GM21526 (cell line): Measurements from ENCODE around the gene ATG9B.
"Not testable (repeated sequence)": the region's sequence is repeated elsewhere in the genome, so short reads cannot be mapped to it uniquely, and the experiment has no call there.

Source experiments
- ATAC-seq: cut with Tn5 transposase; IDR thresholded peaks from one replicate; pipeline ENCODE4 v1.9.1; 2021; ENCODE audit warnings: moderate library complexity; ENCODE audit not compliant: unreplicated experiment, low FRiP score

ATG9B gene

DNA sequence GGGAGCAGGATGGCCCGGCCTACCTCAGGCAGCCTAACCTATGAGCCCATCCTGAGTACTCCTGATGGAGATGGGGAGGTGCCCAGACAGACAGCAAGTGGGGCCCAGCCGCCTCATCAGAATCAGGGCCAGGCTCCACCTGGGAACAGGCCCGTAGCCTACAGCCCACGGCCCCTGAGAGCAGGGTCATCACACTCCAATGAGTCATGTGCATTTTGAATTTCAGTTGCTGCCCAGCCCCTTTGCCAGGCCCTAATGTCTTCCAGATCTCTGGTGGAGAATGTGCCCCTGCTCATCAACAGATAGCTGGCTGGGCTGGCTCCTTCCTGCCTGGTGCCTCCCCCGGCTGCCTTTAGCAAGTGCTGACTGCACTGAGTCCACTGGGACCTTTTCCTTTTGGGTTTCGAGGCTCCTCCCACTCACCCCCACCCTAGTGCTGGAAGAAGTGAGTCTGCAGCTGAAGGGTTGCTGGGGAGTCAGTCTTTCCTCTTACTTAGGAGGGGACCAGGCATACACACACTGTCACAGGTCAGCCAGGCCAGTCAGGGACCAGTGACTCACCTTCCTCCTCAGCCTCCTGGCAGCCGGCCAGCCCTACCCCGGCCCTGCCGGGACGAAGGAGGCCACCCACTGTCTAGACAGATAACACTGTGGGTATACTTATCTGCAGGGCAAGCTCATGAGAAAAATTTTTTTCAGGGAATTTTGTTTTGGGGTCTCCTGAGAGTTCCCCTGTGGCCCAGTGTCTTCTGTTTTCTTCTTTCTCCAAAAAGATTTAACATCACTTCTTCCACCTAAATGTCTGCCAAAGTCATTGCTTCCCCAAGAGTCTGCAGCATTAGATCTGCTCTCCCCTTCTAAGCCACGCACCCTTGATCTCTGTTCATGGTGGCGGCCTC, 14.9 kb upstream of the ATG9B start:
- ATAC-seq, result no peak

DNA sequence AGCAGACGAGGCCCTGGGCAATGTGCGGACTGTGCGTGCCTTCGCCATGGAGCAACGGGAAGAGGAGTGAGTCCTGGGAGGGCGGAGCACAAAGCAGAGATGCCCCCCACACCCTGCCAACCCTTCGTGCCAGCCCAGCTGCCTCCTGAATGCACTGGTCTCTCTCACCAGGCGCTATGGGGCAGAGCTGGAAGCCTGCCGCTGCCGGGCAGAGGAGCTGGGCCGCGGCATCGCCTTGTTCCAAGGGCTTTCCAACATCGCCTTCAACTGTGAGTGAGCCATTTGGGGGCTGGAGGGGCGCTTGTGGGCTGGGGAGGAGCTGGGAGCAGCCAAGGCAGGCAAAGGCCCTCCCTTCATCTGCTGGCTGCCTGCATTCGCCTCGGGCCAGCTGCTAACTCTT, 11.6 kb upstream of the ATG9B start:
- no peak for ATAC-seq

DNA sequence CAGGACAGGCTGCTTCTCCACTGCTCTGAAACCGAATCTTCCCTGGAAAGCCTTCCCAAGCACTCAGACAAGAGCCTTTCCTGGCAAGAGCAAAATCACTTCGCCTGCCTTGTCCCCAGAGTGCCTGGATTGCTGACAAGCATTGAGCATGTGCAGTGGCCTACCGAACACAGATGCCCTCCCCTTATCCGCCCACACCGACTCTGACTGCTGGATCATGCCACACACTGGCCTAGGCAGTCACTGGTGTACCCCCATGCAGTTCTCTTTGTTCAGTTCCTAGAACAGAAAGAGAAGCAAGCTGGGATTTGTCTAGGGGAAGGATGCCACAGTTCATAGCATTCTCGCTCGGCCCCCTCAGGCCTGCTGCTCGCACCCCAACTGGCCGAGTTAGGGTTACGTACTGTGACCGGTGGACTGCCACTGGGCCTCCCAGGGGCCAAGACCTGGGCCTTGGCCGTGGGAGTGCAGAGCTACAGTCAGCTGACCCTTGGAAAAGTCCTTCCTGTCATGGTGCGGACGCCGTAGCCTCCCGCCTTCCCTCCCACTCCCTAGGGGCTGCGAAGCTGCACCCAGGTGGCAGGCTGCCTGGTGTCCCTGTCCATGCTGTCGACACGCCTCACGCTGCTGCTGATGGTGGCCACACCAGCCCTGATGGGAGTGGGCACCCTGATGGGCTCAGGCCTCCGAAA, 10.9 kb upstream of the ATG9B start:
- no peak for ATAC-seq

DNA sequence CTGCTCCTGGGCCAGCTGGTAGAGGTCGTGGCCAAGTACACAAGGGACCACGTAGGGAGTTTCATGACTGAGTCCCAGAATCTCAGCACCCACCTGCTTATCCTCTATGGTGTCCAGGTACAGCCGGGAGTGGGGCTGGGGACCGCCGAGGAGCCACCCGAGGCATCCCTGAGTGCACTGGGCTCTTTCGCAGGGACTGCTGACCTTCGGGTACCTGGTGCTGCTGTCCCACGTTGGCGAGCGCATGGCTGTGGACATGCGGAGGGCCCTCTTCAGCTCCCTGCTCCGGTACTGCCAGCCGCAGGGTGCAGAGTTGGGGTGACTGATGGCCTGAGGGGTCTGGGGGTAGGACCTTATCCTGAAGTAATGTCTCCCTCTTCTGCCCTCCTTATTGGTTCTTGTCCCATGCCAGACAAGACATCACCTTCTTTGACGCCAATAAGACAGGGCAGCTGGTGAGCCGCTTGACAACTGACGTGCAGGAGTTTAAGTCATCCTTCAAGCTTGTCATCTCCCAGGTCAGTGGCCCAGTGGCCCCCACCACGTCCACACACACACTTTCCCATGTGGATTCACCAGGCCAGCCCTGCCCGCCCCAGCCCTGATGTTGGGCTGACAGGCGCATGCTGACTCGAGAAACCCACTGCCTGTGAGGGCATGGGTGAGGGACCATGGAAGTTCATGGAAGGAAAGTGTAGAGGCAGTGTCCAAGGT, 10.2 kb upstream of the ATG9B start:
- no peak for ATAC-seq

DNA sequence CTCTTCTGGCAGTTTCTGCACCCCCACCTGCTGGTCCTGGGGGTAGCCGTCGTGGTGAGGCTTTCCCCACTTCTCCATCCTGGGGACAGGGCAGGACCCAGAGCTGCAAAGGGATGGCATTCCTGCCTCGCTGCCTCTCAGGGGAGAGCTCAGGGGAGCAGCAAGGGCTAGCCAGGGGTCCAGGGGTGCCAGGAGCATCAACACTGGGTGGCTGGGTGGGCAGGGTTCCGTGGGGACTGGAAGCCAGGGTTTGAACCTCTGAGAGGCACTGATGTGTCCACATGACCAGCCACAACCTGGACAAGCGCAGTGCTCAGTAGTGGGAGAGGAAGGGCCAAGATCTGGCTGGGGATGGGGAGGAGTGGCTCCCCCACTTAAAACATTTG, 9.6 kb upstream of the ATG9B start:
- no peak for ATAC-seq

DNA sequence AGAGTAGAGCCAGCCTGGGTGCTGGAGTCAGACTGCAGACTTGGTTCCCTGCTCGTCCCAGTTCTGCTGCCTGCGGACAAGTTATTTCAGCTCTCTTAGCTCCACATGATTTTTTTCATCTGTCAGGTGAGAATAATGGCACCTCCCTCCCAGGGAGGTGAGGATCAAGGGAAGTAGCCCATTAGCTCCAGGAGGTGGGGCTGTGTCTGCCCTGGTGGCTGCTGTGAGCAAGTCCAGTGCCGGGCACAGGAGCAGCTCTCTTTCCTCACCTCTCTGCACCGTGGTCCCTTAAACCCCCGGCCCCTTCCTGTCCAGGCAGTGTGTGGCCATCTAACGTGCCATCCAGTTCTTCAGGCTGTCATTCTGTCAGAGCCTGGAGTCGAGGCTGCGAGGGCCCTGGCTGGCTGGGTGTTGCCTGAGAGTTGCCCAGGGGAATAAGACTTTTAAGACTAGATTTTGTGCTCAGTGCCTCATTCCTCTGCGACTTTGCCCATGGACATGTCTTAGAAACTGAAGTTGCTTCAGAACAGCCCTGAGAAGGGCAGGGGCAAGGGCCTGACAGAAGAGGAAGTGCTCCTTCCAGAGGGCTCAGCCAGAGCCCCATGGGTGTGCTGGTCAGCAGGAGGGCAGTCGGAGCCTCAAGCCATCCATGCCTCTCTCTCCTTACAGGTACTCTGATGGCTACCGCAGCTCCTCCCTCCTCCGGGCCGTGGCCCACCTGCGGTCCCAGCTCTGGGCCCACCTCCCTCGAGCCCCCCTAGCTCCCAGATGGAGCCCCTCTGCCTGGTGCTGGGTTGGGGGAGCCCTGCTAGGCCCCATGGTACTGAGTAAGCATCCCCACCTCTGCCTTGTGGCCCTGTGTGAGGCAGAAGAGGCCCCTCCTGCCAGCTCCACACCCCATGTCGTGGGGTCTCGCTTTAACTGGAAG, 8.9 kb upstream of the ATG9B start:
- no peak for ATAC-seq

DNA sequence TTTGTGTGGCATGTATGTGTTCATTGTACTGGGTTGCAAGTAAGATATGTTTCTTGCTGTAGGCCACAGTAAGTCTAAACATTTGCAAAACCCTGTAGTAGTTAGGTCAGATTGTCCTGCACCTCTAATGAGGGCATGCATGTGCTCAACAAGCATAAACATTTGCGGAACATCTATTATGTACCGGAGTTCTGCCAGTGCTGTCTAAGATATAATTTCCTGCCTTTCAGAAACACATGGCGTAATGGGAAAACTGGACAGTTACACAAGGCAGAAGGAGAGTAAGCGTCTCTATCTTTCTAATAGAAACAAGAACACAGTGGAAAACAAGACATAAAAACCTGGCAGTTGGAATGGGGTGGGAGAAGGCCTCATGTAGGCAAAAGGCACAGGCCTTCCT, 6.7 kb upstream of the ATG9B start:
- no peak for ATAC-seq

DNA sequence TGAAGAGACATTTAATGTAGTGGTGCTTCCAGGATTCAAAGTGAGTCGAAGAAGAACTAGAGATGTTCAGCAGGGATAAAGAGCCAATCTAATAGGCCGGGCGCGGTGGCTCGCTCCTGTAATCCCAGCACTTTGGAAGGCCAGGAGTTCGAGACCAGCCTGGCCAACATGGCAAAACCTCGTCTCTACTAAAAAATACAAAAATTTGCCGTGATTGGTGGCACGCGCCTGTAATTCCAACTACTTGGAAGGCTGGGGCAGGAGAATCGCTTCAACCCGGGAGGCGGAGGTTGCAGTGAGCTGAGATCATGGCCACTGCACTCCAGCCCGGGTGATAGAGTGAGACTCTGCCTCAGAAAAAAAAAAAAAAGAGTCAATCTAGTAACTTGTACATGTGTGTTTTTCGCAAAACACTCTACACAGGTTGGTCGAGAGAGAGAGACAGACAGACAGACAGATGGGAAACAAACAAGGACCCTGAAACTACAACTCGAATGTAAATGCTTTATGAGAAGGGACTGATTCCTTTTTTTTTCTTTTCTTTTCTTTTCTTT, 4.7 kb upstream of the ATG9B start:
- ATAC-seq, result no peak

DNA sequence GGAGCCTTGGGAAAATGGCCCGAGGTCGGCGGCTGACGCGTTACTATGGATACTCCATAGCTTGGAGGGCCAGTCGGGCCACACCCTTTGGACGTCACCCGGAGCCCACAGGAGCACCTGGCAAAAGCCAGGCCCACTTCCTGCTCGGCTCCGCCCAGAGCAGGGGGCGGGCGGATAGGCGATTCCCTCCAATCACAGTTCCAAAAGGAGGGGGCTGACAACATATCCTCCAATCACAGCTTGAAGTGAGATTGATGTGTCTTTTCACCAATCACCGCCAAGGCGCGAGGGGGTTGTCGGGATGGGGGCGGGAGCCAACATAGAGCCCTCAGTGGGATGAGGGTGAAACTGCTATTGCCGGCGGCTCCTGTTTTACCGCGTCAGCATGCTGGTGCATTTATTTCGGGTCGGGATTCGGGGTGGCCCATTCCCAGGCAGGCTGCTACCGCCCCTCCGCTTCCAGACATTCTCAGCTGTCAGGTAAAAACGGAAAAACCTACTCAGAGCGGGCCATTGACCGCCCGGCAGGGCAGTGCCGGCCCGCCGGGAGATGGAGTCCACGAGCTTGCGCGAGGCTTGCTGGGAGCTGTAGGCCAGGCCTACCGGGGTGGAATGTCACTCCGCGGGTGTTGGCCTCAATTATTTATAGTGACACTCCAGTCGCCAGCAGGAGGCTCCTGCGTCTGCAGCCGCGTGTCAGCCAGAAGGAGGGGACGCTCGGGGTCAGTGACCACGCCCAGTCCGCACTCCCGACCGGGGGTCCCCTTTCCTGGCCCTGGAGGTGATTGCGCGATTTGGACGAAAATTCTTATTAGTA, 4.0 kb upstream of the ATG9B start, which contains the start of gene ABCB8:
Gene ABCB8 (plus strand): TSS at position 320 of the 817 bp plus-strand sequence. CDS start 66 bp downstream, at position 386.
- ATAC-seq, result peak; percentile 97

DNA sequence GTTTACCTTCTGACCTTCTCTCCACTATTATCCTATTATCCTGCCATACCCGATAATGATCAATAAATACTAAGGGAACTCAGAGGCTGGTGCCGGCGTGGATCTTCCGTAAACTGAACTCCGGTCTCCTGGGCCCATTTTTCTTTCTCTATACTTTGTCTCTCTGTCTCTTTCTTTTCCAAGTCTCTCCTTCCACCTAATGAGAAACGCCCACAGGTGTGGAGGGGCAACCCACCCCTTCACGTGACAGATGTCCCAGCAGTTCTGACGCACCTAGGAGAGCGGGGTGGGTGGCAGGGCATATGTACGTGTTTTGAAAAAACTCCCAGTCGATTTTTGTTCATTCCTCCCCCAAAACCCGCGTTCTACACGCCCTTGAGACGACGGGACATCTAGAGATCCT, 3.4 kb upstream of the ATG9B start:
- ATAC-seq, result peak; percentile 1

DNA sequence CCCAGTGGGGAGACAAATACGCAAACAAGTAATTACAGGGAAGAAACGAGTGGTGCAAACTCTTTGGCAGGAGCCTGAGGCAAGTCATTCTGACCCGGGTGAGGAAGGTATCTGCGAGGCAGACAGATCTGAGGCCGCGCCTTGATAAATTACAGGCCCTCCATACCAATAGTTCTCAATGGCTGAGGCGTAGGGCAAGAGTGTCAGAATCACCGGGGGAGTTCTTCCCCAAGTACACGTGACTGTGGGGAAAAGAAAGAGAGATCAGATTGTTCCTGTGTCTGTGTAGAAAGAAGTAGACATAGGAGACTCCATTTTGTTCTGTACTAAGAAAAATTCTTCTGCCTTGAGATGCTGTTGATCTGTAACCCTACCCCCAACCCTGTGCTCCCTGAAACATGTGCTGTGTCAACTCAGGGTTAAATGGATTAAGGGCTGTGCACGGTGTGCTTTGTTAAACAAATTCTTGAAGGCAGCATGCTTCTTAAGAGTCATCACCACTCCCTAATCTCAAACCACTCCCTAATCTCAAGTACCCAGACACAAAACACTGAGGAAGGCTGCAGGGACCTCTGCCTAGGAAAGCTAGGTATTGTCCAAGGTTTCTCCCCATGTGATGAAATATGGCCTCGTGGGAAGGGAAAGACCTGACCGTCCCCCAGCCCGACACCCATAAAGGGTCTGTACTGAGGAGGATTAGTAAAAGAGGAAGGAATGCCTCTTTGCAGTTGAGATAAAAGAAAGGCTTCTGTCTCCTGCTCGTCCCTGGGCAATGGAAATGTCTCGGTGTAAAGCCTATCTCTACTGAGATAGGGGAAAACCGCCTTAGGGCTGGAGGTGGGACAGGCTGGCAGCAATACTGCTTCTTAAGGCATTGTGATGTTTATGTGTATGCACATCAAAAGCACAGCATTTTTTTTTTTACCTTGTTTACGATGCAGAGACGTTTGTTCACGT, 2.8 kb upstream of the ATG9B start:
- ATAC-seq, result not testable (repeated sequence)

DNA sequence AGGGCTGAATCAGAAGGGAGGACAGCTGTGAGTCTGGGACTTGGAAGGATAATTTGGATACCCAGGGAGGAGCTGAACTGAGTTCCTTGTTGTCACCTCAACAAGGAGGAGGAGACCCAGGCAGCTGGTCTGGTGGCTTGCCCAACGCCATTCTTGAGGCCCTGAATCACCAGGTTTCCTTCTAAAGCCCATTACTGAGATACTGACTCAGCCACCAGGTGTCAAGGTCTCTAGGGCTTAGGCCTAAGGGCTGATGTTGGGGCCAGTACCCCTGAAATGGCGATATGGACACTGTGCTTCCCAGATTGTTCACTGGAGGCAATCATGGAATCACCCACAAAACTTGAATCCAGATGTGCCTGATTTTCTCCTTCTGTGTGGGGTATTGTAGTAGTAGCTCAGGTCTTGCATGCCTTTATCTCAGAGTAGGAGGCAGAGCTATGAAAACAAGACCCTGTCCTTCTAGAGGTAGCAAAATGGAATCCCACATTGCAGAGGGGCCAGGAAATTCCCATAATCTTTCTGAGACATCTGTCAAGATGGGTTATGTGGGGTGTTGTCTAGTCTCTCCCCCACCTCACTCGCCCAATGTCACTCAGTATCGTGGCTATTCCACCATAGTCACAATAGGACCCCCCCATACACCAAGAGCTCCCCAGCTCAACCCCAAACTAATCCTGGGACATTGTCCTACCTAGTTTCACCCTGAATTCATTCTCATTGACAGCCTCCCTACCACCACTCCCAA, 1.8 kb upstream of the ATG9B start:
- ATAC-seq, result no peak

DNA sequence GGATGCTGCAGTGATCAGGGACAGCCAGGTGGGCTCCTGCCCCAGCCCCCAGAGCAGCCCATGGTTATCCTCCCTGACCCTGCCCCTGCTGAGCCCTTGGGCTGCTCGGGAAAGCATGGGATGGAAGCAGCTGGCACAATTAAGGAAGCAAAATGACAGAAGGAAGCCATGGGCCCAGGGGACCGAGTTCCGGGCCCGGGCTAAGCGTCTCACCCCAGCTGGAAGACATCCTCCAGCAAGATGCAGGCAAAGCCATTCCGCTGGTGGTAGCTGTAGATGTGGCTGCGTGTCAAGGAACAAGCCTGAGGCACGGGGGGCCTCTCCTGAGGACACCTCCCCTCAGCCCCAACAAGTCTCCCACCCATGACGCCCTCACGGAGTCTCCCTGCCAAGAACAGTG, 1.1 kb downstream of the ATG9B start:
- ATAC-seq, result no peak

DNA sequence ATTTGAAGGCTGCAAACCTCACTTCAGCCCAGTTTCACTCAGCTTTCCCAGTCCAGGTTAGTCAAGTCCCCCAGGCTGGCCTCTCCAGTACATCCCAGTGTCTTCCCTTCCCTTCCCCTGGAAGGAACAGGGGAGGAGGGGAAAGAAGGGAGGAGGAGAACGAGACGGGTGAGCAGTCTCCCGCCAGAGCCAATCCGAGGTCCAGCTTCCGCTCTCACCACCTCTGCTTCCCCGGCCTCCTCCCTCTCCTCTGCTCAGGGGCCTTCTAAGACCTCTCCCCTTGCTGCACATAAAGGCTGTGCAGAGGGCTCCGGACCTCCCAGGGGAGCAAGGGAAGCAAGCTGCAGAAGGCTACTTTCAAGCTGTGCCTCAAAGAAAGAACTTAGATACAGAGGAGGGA, 4.1 kb downstream of the ATG9B start:
- ATAC-seq, result no peak

DNA sequence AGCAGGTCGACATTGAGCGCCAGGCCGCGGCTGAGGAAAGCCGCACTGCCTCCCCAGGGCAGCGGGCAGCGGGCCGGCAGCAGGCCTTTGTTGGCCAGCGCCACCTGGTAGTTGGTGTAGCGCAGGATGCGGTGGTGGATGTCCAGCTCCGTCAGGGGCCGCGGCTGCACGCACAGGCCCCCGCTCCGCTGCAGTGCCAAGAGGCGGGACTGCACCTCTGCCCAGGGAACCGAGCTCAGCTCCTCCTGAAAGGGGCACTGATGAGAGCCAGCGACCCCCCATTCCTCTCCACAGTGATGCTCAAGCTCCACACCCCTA, 5.2 kb downstream of the ATG9B start:
- no peak for ATAC-seq

DNA sequence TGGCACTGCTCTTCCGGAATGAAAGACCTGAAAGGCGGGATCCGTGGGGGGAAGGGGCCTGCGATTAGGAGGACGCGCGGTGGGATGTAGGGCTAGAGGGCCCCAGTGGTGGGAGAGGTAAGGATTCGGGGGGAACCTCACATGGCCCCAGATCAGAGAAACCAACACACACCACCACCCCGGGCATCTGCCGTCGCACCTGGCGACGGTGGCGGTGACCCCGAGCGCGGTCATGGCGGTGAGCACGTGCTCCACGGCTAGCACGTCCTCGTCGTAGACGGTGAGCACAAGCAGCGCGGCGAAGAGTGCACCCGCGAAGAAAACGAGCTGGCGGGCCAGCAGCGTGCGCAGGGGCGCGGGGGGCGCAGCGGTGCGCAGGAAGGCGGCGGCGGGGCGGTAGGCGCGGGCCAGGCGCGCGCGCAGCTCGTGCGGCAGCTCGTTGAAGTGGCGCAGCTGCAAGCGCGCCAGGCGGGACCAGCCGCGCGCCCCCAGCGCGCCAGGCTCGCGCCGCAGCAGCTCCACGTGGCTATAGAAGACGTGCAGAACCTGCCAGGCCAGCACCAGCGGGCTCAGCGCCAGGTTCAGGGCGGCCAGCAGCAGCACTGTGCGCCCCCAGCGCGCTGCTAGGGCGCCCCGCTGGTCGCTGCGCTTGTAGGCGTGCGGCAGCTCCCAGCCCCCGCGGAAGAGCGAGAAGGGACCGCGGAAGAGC, 5.7 kb downstream of the ATG9B start:
- ATAC-seq, result no peak

DNA sequence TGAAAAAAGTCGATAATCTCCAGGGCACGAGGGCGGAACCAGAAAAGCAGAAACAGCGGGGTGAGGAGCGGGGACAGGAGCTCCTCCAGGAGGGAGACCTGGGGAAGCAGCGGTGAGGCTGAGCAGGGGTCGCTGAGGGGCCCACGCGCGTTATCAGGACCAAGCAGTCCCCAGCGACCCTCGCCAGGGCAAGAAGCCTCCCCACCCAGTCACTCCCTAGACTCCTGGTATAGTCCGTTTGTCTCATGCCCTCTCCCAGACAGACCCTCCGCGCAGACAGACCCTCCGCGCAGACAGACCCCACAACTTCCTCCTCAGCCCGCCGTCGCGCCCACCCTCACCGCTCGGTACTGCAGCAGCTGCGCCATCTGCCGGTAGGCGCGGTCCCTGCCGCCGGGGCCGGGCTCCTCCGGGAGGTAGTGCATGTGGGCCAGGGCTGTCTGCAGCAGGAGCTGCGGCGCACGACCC, 6.3 kb downstream of the ATG9B start:
- ATAC-seq, result peak; percentile 47
